GM11168 (cell line): ENCODE data around the gene ASMT.
"Not testable (repeated sequence)": the region's sequence is repeated elsewhere in the genome, so short reads cannot be mapped to it uniquely, and the experiment has no call there.

ENCODE experiments used
- in situ Hi-C: fragments of 300-500 bp; cut with MboI; formaldehyde crosslinking; loops from one replicate; pipeline ENCODE4 v1.12.0; 2022; ENCODE audit warnings: low sequenced_read_pairs; ENCODE audit not compliant: unreplicated experiment

The ASMT gene

GRCh38 chrX:1614927-1615326 is at the start of gene ASMT:
Gene ASMT, plus strand, starts transcription at chrX:1615059. Its CDS starts 141 bp downstream, at chrX:1615200.
- in situ Hi-C loops = no loop called here

GRCh38 chrX:1574181-1574580 is 40.7 kb upstream of the ASMT start:
- in situ Hi-C loops = not testable (repeated sequence)

GRCh38 chrX:1576201-1576992 is 38.5 kb upstream of the ASMT start:
- in situ Hi-C loops = no loop called here

- in situ Hi-C loops = no loop called here
Measured at GRCh38 chrX:1577845-1578244, 37.0 kb upstream of the ASMT start.

- in situ Hi-C loops = no loop called here
Measured at GRCh38 chrX:1578511-1579173, 36.2 kb upstream of the ASMT start.

- in situ Hi-C loops = no loop called here
Measured at GRCh38 chrX:1581132-1581531, 33.7 kb upstream of the ASMT start.

- in situ Hi-C loops = no loop called here
Measured at GRCh38 chrX:1582686-1583437, 32.0 kb upstream of the ASMT start.

- in situ Hi-C loops = no loop called here
Measured at GRCh38 chrX:1584237-1585011, 30.4 kb upstream of the ASMT start.

- in situ Hi-C loops = no loop called here
Measured at GRCh38 chrX:1587161-1587560, 27.7 kb upstream of the ASMT start.

- in situ Hi-C loops = no loop called here
Measured at GRCh38 chrX:1589356-1590130, 25.3 kb upstream of the ASMT start.

GRCh38 chrX:1591102-1591862 is 23.6 kb upstream of the ASMT start, which contains the start of gene AKAP17A:
Gene AKAP17A, plus strand, starts transcription at chrX:1591604. Its CDS starts 1,859 bp downstream, at chrX:1593463.
- in situ Hi-C loops = no loop called here

- in situ Hi-C loops = no loop called here
Measured at GRCh38 chrX:1591863-1592469, 22.9 kb upstream of the ASMT start.

GRCh38 chrX:1592470-1593142 is 22.3 kb upstream of the ASMT start:
- in situ Hi-C loops = no loop called here

- in situ Hi-C loops = no loop called here
Measured at GRCh38 chrX:1593286-1594271, 21.3 kb upstream of the ASMT start.

- in situ Hi-C loops = no loop called here
Measured at GRCh38 chrX:1595711-1596060, 19.2 kb upstream of the ASMT start.

GRCh38 chrX:1596676-1597344 is 18.0 kb upstream of the ASMT start:
- in situ Hi-C loops = no loop called here
